SK-N-SH treated with all-trans-retinoic acid at 6 μM for 48 hours (cell line): ENCODE measurements around the gene TMEM59.

Experiments used
- CSDC2 ChIP-seq: fragments of 250-450 bp; sonication (Bioruptor Pico); IDR thresholded peaks from 2 replicates; pipeline ENCODE4 v1.5.0; 2020; ENCODE audit warnings: mild to moderate bottlenecking, moderate library complexity
- ESRRG ChIP-seq: fragments of 250-450 bp; sonication (Bioruptor Pico); IDR thresholded peaks from 2 replicates; pipeline ENCODE4 v1.6.1; 2021; ENCODE audit warnings: mild to moderate bottlenecking
- GLIS3 ChIP-seq: fragments of 250-450 bp; sonication (Bioruptor Pico); IDR thresholded peaks from 2 replicates; pipeline ENCODE4 v1.5.0; 2020; ENCODE audit warnings: mild to moderate bottlenecking, moderate library complexity
- OSR1 ChIP-seq: fragments of 250-450 bp; sonication (Bioruptor Pico); IDR thresholded peaks from 2 replicates; pipeline ENCODE4 v1.8.0; 2022; ENCODE audit warnings: moderate library complexity, mild to moderate bottlenecking, inconsistent platforms
- RARB ChIP-seq: fragments of 250-450 bp; sonication (Bioruptor Pico); IDR thresholded peaks from 2 replicates; pipeline ENCODE4 v1.8.0; 2021; ENCODE audit warnings: mild to moderate bottlenecking, moderate library complexity
- TOX ChIP-seq: fragments of 250-450 bp; sonication (Bioruptor Pico); IDR thresholded peaks from 2 replicates; pipeline ENCODE4 v1.8.0; 2021; ENCODE audit warnings: mild to moderate bottlenecking, moderate library complexity, borderline replicate concordance
- ZC3H10 ChIP-seq: fragments of 250-450 bp; sonication (Bioruptor Pico); IDR thresholded peaks from 2 replicates; pipeline ENCODE4 v1.5.1; 2021; ENCODE audit warnings: mild to moderate bottlenecking, moderate library complexity
- ZFP3 ChIP-seq: fragments of 250-450 bp; sonication (Bioruptor Pico); IDR thresholded peaks from 2 replicates; pipeline ENCODE4 v1.5.0; 2020; ENCODE audit warnings: mild to moderate bottlenecking, moderate library complexity
- ZFP30 ChIP-seq: fragments of 450-650 bp; formaldehyde crosslinking; IDR thresholded peaks from 2 replicates; pipeline ENCODE4 v1.5.0; 2022; ENCODE audit warnings: mild to moderate bottlenecking, moderate library complexity
- ZNF565 ChIP-seq: fragments of 450-650 bp; formaldehyde crosslinking; conservative IDR thresholded peaks from 2 replicates; pipeline ENCODE4 v1.5.0; 2020; ENCODE audit warnings: low read depth, mild to moderate bottlenecking, moderate library complexity
- ZNF70 ChIP-seq: fragments of 450-650 bp; formaldehyde crosslinking; IDR thresholded peaks from 2 replicates; pipeline ENCODE4 v1.5.0; 2020; ENCODE audit warnings: mild to moderate bottlenecking, moderate library complexity
- TF ChIP-seq, protein P1 (sequence below): fragments of 250-450 bp; sonication (Bioruptor Pico); IDR thresholded peaks from 2 replicates; pipeline ENCODE4 v1.8.0; 2021; ENCODE audit warnings: low read depth, mild to moderate bottlenecking, moderate library complexity, borderline replicate concordance
- TF ChIP-seq, protein P2 (sequence below): fragments of 250-450 bp; sonication (Bioruptor Pico); IDR thresholded peaks from 2 replicates; pipeline ENCODE4 v1.5.1; 2020; ENCODE audit warnings: low read depth, mild to moderate bottlenecking, moderate library complexity

DNA sequence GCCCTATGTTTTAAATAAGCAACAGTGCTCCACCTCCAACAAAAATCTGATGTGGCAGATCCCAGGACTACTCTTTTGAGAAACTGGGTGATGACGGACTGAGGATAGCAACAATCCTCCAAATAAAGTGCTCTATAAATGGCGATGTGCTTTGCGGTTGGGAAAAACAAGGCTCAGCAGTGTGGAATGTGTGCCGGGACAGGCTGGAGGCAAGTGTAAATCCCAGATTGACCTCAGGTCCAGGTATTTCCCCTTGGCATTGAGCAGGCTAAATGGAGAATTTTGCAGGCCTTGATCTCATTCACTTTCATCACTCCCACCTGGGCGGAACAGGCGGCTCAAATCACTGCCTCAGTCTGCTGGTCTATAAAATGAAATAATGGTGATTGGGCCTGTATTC is 71.8 kb downstream of the TMEM59 start:
- no peak for TF ChIP-seq TOX (CRISPR knock-in tag)
- no peak for TF ChIP-seq GLIS3 (CRISPR knock-in tag)
- TF ChIP-seq, protein P1, sequence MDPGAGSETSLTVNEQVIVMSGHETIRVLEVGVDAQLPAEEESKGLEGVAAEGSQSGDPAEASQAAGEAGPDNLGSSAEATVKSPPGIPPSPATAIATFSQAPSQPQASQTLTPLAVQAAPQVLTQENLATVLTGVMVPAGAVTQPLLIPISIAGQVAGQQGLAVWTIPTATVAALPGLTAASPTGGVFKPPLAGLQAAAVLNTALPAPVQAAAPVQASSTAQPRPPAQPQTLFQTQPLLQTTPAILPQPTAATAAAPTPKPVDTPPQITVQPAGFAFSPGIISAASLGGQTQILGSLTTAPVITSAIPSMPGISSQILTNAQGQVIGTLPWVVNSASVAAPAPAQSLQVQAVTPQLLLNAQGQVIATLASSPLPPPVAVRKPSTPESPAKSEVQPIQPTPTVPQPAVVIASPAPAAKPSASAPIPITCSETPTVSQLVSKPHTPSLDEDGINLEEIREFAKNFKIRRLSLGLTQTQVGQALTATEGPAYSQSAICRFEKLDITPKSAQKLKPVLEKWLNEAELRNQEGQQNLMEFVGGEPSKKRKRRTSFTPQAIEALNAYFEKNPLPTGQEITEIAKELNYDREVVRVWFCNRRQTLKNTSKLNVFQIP (CRISPR knock-in tag): no peak
- TF ChIP-seq ZFP3: no peak
- TF ChIP-seq ZNF70: no peak
- no peak for TF ChIP-seq ZNF565 (CRISPR knock-in tag)
- no peak for TF ChIP-seq ESRRG
- TF ChIP-seq RARB (CRISPR knock-in tag): no peak
- no peak for TF ChIP-seq ZFP30 (CRISPR knock-in tag)
- TF ChIP-seq ZC3H10 (CRISPR knock-in tag): no peak
- TF ChIP-seq, protein P2, sequence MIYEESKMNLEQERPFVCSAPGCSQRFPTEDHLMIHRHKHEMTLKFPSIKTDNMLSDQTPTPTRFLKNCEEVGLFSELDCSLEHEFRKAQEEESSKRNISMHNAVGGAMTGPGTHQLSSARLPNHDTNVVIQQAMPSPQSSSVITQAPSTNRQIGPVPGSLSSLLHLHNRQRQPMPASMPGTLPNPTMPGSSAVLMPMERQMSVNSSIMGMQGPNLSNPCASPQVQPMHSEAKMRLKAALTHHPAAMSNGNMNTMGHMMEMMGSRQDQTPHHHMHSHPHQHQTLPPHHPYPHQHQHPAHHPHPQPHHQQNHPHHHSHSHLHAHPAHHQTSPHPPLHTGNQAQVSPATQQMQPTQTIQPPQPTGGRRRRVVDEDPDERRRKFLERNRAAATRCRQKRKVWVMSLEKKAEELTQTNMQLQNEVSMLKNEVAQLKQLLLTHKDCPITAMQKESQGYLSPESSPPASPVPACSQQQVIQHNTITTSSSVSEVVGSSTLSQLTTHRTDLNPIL (CRISPR knock-in tag): no peak
- TF ChIP-seq OSR1 (CRISPR knock-in tag): no peak
- TF ChIP-seq CSDC2: no peak
